Transverse colon (tissue), 4 donors: ENCODE measurements around the gene CDX1.

Experiments used
- POLR2A ChIP-seq: fragments of 450-650 bp; IDR thresholded peaks from one replicate; pipeline ENCODE4 v1.6.1; 2016; ENCODE audit warnings: antibody characterized with exemption, mild to moderate bottlenecking, moderate library complexity
- POLR2AphosphoS5 ChIP-seq, 3 donors: sonication (generic); formaldehyde crosslinking; IDR thresholded peaks; one replicate each; pipeline ENCODE4 v1.6.1; 2016; ENCODE audit warnings: antibody characterized with exemption in 3 of 3
- TF ChIP-seq, protein P1 (sequence below), 5 experiments: fragments of 200-600 bp in 3 of 5; fragments of 450-650 bp in 2 of 5; sonication (generic) in 3 of 5; IDR thresholded peaks; 1 replicate in 2 of 5; 2 replicates in 3 of 5; pipeline ENCODE4 v1.5.1; 2016 to 2017; ENCODE audit warnings: antibody characterized with exemption in 5 of 5, inconsistent platforms in 3 of 5, mild to moderate bottlenecking in 2 of 5, moderate library complexity in 1 of 5

DNA sequence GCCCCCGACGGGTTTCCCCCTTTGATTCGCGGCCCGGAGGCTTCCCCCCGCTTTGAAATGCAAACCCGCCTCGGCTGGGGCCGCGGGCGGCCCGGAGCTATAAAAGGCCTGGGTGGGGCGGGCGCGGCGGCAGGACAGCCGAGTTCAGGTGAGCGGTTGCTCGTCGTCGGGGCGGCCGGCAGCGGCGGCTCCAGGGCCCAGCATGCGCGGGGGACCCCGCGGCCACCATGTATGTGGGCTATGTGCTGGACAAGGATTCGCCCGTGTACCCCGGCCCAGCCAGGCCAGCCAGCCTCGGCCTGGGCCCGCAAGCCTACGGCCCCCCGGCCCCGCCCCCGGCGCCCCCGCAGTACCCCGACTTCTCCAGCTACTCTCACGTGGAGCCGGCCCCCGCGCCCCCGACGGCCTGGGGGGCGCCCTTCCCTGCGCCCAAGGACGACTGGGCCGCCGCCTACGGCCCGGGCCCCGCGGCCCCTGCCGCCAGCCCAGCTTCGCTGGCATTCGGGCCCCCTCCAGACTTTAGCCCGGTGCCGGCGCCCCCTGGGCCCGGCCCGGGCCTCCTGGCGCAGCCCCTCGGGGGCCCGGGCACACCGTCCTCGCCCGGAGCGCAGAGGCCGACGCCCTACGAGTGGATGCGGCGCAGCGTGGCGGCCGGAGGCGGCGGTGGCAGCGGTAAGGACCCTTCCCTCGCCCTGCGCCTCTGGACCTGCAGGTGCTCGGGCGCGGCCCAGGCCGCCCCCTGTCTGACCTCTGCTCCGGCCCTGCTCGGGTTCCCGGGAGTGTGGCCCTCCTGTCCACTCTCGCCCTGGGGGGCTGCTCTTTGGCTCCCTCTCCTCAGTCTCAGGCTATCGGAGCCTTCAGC, at the start of gene CDX1:
- TF ChIP-seq POLR2A (peak; percentile 90), POLR2AphosphoS5 (IDR thresholded peaks at IDR 0.05) (peak; percentile 76 to 90 (median 89))
- TF ChIP-seq, protein P1, sequence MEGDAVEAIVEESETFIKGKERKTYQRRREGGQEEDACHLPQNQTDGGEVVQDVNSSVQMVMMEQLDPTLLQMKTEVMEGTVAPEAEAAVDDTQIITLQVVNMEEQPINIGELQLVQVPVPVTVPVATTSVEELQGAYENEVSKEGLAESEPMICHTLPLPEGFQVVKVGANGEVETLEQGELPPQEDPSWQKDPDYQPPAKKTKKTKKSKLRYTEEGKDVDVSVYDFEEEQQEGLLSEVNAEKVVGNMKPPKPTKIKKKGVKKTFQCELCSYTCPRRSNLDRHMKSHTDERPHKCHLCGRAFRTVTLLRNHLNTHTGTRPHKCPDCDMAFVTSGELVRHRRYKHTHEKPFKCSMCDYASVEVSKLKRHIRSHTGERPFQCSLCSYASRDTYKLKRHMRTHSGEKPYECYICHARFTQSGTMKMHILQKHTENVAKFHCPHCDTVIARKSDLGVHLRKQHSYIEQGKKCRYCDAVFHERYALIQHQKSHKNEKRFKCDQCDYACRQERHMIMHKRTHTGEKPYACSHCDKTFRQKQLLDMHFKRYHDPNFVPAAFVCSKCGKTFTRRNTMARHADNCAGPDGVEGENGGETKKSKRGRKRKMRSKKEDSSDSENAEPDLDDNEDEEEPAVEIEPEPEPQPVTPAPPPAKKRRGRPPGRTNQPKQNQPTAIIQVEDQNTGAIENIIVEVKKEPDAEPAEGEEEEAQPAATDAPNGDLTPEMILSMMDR (IDR thresholded peaks at IDR 0.05), result no peak
